OCI-M2 (cell line): Measurements from ENCODE around the gene CAD.
"Not testable (repeated sequence)": the region's sequence is repeated elsewhere in the genome, so short reads cannot be mapped to it uniquely, and the experiment has no call there.

Experiments used
- DNase-seq: peaks from one replicate; lab custom pipeline; 2025; ENCODE audit not compliant: unreplicated experiment; lab: John Stamatoyannopoulos, UW

CAD gene

GRCh38 chr2:27198068-27198467, 19.1 kb upstream of the CAD start:
- not testable (repeated sequence) for DNase-seq

- no peak for DNase-seq
Observed at GRCh38 chr2:27198627-27199026, 18.5 kb upstream of the CAD start.

GRCh38 chr2:27199241-27199640, 17.9 kb upstream of the CAD start:
- no peak for DNase-seq

- DNase-seq, result no peak
Observed at GRCh38 chr2:27201675-27202074, 15.5 kb upstream of the CAD start.

GRCh38 chr2:27202854-27203253, 14.3 kb upstream of the CAD start:
- no peak for DNase-seq

GRCh38 chr2:27203741-27204140, 13.4 kb upstream of the CAD start:
- DNase-seq, result no peak

GRCh38 chr2:27204566-27204965, 12.6 kb upstream of the CAD start:
- no peak for DNase-seq

- no peak for DNase-seq
Observed at GRCh38 chr2:27205206-27205605, 12.0 kb upstream of the CAD start.

- no peak for DNase-seq
Observed at GRCh38 chr2:27206346-27206745, 10.8 kb upstream of the CAD start.

GRCh38 chr2:27208486-27209050, 8.6 kb upstream of the CAD start:
- DNase-seq, result no peak

GRCh38 chr2:27209621-27210401, 7.4 kb upstream of the CAD start:
- DNase-seq, result no peak

- no peak for DNase-seq
Observed at GRCh38 chr2:27211241-27211942, 5.8 kb upstream of the CAD start.

GRCh38 chr2:27211943-27212625, 5.1 kb upstream of the CAD start, which contains the start of the genes ATRAID and SLC5A6:
Gene ATRAID (plus strand): TSS chr2:27212041. CDS start chr2:27212369, 328 bp downstream.
Gene SLC5A6 (minus strand): TSS chr2:27212268. CDS start chr2:27207650, 4,618 bp downstream.
- peak; percentile 34 for DNase-seq

GRCh38 chr2:27212626-27213471, 4.3 kb upstream of the CAD start:
- DNase-seq, result no peak

GRCh38 chr2:27214941-27215340, 2.2 kb upstream of the CAD start:
- no peak for DNase-seq

GRCh38 chr2:27216416-27217137, 592 bp upstream of the CAD start:
- no peak for DNase-seq

GRCh38 chr2:27218614-27219013, 1.4 kb downstream of the CAD start:
- DNase-seq, result no peak

GRCh38 chr2:27219091-27219490, 1.9 kb downstream of the CAD start:
- DNase-seq, result no peak

- DNase-seq, result no peak
Observed at GRCh38 chr2:27220091-27220490, 2.9 kb downstream of the CAD start.

- no peak for DNase-seq
Observed at GRCh38 chr2:27221166-27221565, 4.0 kb downstream of the CAD start.
